Measurements from ENCODE around the gene CSPG4.

- TF ChIP-seq CTCF (IDR thresholded peaks at IDR 0.05): no peak
- TF ChIP-seq POLR2A (IDR thresholded peaks at IDR 0.05): no peak
- TF ChIP-seq POLR2AphosphoS5 (IDR thresholded peaks at IDR 0.05): no peak
- TF ChIP-seq EP300 (IDR thresholded peaks at IDR 0.05; ENCODE audit: low read depth): no peak
These were observed 13.3 kb upstream of the CSPG4 start for GRCh38 chr15:75725719-75726607.
